DMS153 treated with DMSO at 0.1 percent for 48 hours (cell line): ENCODE data around the gene RIPK3.
A peak's percentile ranks its signal among the peaks of the same experiment; 100 is the strongest.
"Not testable (repeated sequence)": the region's sequence is repeated elsewhere in the genome, so short reads cannot be mapped to it uniquely, and the experiment has no call there.

ENCODE experiments used
- DNase-seq: peaks from one replicate; lab custom pipeline; 2025; ENCODE audit not compliant: unreplicated experiment; lab: John Stamatoyannopoulos, UW

The RIPK3 gene

DNA sequence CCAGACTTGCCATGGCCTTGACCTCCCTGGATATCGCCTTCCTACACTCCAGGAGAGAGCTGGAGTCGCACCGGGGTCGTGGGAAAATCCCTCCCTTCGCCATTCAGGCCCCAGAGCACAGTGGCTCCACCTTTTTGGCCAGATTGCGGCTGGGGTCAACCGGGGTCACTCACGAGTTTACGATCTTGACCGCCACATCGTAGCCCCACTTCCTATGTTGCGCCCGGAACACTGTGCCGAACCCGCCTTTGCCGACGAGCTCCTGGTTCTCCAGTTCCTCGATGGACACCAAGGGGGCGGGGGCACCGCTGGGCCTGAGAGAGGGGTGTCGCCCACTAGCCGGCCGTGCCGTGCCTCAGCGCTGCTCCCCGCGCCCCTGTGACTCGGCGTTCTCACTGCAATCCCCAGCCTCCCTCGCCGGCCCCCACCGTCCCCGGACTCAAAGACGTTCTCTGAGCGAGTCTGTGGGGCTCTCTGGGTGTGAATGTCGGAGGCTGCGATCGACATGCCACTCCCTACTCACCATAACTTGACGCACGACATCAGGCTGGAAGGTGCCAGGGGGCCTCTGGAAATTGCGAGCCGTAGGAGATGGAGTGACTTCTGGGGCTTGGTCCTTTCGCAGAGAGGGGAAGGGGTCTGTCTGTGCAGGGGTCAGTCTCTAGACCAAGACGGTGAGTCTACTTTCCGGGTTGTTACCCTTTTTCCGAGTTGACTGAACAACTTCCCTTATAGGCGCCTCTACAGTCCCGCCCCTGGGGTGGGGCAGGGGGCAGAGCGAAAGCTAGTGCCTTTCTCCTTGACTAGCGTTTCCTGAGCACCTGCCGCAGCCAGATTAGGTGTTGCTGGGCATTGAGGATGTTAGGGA lies at the start of gene RIPK3:
Gene RIPK3, minus strand, starts transcription at position 708 of the 868 bp plus-strand sequence. Its CDS starts 165 bp downstream, at position 543.
- peak; percentile 55 for DNase-seq

- DNase-seq, result no peak
Observed at GRCh38 chr14:24389226-24389848, 49.5 kb upstream of the RIPK3 start.

DNA sequence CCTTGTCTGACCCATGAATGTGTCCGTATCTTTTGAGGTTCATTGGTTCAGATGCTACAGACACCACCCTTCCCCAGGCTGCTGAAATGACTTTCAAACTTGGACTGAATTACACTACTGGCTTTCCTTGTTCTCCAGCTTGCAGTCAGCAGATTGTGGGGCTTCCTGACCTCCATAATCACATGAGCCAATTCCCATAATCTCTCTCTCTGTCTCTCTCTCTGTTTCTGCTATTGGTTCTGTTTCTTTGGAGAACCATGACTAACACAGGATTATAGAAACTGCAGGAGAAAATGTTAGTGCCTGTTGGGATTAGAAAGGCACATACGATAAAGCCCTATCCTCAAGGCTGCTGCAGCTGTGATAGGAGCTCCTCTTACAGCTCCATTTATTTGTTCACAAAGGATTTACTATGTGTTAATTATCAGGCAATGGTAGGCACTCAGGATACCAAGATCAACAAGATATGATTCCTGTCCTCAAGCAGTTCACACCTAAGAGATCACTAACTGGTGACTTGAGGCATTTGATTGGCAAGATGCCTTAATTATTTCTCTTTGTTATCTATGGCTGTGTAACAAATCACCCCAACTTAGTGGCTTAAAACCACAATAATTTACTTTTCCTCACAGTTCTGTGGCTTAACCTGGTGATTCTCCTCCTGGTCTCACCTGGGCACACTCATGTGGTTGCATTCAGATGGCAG lies 48.8 kb upstream of the RIPK3 start:
- no peak for DNase-seq

DNA sequence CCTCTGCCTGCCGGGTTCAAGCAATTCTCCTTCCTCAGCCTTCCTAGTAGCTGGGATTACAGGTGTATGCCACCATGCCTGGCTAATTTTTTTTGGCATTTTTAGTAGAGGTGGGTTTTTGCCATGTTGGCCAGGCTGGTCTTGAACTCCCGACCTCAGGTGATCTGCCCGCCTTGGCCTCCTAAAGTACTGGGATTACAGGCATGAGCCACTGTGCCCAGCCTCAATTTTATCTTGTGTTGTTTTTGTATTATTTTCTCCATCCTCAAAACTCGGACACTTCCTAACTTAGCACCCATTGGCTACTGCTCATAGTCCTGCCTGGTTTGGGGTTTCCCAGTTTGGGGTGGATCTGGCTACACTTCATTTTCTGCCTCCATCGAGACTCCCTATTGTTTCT lies 47.8 kb upstream of the RIPK3 start:
- not testable (repeated sequence) for DNase-seq

GRCh38 chr14:24387009-24387345 lies 47.2 kb upstream of the RIPK3 start:
- DNase-seq, result no peak

DNA sequence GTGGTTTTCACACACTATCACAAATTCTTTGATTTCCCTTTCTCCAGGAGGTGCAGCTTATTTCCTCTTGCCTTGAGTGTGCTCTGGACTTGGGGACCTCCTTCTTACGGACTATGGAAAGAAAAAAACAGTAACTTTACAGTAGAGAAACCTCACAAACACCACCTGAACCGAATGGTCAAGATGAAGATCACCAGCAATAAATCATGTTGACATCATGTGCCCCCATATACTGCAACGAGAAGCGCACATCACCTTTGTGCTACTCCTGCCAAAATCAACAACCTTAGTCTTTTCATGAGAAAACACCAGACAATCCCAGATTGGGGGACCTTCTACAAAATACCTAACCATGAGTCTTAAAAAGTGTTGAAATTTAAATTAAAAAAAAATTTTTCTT lies 45.7 kb upstream of the RIPK3 start:
- no peak for DNase-seq

DNA sequence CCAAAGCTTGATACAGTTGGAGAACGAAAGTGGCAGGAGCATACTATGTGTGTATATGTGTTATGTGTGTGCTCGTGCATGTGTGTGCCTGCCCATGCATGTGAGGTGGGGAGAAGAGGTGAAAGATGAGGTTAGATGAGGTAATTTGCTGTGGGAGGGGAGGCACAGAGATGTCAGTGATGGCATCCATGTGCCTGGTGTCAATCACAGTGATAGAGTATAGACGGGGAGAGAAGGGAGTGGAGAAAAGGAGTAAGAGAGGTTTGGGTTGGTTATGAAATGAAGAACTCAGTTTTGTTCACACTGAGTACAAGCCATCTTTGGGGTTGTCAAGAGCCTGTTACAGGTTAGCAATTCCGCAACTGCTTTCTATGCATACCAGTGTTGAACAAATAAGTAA lies 44.4 kb upstream of the RIPK3 start:
- no peak for DNase-seq

GRCh38 chr14:24382064-24382371 lies 42.2 kb upstream of the RIPK3 start:
- DNase-seq, result no peak

- no peak for DNase-seq
Observed at GRCh38 chr14:24381363-24382063, 41.7 kb upstream of the RIPK3 start.

DNA sequence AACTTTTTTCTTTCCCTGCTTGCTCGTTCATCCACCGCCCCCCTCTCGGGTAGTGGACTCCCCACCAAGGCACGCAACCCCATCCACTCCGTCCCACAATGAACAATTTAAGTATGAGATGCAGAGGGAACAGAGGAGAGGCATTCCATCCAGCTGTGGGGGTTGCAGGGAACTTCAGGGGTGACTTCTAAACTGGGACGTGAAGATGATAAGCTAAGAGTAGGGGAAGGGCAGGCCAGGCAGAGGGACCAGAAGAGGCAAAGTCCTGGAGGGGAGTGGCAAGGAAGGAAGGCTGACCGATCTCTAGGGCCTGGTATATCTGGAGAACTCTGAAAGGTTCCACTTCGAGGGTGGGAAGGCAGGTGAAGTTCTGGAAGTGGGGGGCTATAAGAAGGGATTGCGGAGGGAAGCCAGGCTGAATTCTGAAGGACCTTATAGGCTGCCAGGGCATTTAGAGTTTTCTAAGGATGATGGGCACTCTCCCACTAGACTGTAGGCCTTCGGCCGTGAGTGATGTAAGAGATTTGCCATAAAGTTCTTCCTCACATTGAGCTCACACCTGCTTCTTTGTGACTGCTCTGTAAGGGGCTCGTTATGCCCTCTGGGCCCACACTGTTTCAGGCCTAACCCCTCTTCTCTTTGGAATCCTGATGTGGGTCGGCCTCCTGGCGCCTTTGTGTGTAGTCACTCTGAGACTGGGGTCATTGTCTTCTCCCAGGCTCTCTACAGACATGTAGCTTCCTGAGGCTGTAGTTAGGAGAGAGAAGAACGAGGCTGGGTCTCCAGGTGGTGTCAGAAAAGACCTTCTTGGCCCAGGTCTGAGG lies 40.3 kb upstream of the RIPK3 start:
- DNase-seq, result no peak

DNA sequence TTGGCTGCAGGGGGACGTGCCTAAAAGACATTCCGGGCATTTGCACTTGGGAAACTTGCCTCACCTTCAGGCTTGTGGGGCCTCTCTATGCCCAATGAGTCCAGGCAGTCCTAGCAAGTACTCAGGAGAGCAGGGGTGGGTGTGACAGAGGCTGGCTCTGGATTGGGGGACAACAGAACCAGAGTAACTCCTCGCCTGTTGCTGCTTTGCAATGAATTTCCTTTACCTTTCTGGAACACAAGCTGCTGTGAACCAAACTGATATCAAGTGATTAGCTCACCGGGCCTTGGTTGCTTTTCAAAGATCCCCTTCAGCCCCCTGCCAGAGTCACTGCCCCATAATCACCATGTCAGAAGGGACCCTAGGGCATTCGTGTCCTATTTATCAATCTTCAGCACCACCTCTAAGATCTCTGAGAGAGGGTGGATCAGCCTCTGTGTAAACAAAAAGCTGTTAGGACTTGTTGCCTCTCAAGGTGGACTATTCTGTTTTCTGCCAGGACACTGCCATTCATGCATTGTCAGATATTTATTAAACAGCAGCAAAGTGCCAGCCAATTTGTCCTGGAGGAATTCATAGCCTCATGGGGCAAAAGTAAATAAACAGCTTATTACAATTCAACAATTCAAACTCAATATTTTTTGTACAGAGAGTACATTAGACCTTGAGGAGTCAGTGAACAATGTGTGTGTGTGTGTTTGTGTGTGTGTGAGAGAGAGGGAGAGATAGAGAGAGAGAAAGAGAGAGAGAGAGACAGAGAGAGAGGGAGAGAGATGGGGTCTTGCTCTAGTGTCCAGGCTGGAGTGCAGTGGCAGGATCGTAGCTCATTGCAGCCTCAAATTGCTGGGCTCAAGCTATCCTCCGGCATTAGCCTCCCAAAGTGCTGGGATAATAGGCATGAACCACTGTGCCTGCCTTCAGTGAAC lies 39.5 kb upstream of the RIPK3 start:
- DNase-seq, result no peak

DNA sequence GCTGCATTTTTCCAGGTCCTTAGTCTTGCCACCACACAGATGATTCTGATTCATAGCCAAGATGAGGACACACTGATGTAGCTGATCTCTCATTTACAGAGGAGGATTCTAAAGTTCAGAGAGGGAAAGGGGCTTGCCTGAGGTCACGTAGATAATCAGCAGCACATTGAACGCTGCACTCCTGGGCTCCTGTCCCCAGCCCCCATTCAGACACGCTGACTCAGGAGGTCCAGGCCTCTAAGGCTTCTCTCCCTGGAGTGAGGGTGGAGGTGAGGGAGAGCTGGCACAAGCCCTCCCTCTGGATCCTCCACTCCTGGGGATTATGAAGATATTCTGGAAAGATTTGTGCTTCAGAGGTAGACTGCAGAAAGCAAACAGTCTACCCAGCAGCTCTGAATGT lies 38.5 kb upstream of the RIPK3 start:
- no peak for DNase-seq

DNA sequence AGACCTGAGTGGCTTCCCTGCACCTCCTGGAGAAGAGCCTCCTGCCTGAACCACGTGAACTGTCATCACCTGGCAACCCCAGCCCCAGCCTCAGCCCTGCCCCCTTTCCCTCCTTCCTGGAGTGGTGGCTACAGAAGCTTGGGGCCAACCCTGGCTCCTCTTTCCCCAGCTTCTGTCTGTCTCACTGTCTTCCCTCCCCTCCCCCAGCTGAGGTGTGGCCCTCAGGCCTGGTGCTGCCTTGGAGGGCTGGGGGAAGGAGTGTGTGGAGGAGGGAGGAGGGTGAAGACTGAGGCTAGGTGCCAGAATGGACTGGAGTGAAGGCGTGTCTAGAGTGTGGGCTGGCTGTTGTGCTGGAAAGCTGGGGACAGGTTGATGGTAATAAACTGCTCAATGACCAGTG lies 37.9 kb upstream of the RIPK3 start:
- DNase-seq, result no peak

DNA sequence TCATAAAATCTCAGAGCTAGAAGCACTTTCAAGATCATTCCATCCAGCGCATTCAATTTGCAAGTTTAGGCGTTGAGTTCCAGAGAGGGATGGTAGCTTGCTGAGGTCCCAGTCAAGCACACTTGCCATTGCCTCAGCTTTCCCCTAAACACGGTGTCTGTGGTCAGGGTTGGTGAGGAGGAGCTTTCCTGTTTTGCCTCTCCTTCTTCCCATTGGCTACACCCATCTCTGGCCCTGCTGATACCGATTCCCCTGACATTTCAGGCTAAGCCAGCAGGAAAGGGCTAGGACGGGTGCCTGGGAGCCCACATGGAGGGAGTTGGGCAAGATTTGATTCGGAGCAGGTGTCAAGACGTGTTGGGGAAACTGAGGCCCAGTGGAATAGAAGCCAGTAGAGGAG lies 37.3 kb upstream of the RIPK3 start:
- DNase-seq, result no peak

- DNase-seq, result no peak
Observed at GRCh38 chr14:24376448-24377070, 36.8 kb upstream of the RIPK3 start.

- peak; percentile 26 for DNase-seq
Observed at GRCh38 chr14:24372701-24373416, 33.1 kb upstream of the RIPK3 start.

- DNase-seq, result not testable (repeated sequence)
Observed at GRCh38 chr14:24371605-24372004, 31.8 kb upstream of the RIPK3 start.

- DNase-seq, result no peak
Observed at GRCh38 chr14:24370748-24371147, 31.0 kb upstream of the RIPK3 start.
